RWPE2 (cell line): ENCODE measurements around the gene MAP3K15.

Experiments
- ATAC-seq: fragments of 200-7000 bp; cut with Tn5 transposase; 3 replicates; pipeline ENCODE4 v1.9.1; 2021; ENCODE audit warnings: low read depth
- DNase-seq: peaks from one replicate; pipeline ENCODE4 v3.0.0-alpha.2; 2020; ENCODE audit warnings: low spot score
- H3K27ac ChIP-seq: fragments of 450-650 bp; 2 replicates; pipeline ENCODE4 v1.5.1; 2017; ENCODE audit warnings: mild to moderate bottlenecking; ENCODE audit not compliant: poor library complexity, severe bottlenecking
- H3K27me3 ChIP-seq: fragments of 250-450 bp; sonication (Bioruptor Pico); 2 replicates; pipeline ENCODE4 v1.5.1; 2021; ENCODE audit warnings: mild to moderate bottlenecking, moderate library complexity; ENCODE audit not compliant: insufficient read depth, poor library complexity, severe bottlenecking
- H3K36me3 ChIP-seq: fragments of 250-450 bp; sonication (Bioruptor Pico); 2 replicates; pipeline ENCODE4 v1.5.1; 2020; ENCODE audit warnings: low read depth, mild to moderate bottlenecking, moderate library complexity
- H3K4me1 ChIP-seq: fragments of 250-450 bp; sonication (Bioruptor Pico); 2 replicates; pipeline ENCODE4 v1.5.1; 2021; ENCODE audit warnings: mild to moderate bottlenecking, moderate library complexity; ENCODE audit not compliant: insufficient read depth, poor library complexity, severe bottlenecking
- H3K4me3 ChIP-seq: fragments of 250-450 bp; sonication (Bioruptor Pico); 2 replicates; pipeline ENCODE4 v1.5.1; 2021; ENCODE audit warnings: mild to moderate bottlenecking, moderate library complexity; ENCODE audit not compliant: severe bottlenecking
- H3K9me3 ChIP-seq: fragments of 250-450 bp; sonication (Bioruptor Pico); 2 replicates; pipeline ENCODE4 v1.5.1; 2021; ENCODE audit warnings: mild to moderate bottlenecking, moderate library complexity; ENCODE audit not compliant: severe bottlenecking
- TF ChIP-seq, protein P1 (sequence below): fragments of 450-650 bp; IDR thresholded peaks from one replicate; pipeline ENCODE4 v1.5.1; 2017; ENCODE audit warnings: mild to moderate bottlenecking, moderate library complexity; ENCODE audit not compliant: poor library complexity, severe bottlenecking

The MAP3K15 gene

DNA sequence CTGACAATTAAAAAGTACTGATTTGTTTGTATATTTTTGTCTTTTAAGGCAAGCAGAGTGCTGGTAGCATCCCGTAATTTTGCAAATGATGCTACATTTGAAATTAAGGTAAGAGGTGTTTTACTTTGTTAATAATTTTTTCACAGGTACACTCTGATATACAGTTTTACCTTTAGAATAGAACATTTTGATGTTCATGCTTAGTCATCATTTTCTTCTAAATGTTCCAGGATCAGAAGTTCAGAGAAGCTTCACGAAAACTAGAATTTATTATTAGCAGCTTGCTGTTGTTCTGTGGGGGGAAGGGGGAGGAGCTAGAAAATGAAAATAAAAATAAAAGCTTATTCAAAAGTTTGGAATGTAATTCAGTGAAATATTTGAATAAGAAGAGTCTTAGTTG lies 166.0 kb downstream of the MAP3K15 start:
- no peak for DNase-seq
- Histone ChIP-seq H3K36me3 (peaks cover 31% of the 10 kb centered on the region), H3K27me3 (no peaks in the 10 kb centered on the region), H3K9me3 (no peaks in the 10 kb centered on the region), H3K4me1 (no peaks in the 10 kb centered on the region), H3K27ac (no peak overlapping the region), H3K4me3 (no peak overlapping the region)
- ATAC-seq, result no peak
- TF ChIP-seq, protein P1, sequence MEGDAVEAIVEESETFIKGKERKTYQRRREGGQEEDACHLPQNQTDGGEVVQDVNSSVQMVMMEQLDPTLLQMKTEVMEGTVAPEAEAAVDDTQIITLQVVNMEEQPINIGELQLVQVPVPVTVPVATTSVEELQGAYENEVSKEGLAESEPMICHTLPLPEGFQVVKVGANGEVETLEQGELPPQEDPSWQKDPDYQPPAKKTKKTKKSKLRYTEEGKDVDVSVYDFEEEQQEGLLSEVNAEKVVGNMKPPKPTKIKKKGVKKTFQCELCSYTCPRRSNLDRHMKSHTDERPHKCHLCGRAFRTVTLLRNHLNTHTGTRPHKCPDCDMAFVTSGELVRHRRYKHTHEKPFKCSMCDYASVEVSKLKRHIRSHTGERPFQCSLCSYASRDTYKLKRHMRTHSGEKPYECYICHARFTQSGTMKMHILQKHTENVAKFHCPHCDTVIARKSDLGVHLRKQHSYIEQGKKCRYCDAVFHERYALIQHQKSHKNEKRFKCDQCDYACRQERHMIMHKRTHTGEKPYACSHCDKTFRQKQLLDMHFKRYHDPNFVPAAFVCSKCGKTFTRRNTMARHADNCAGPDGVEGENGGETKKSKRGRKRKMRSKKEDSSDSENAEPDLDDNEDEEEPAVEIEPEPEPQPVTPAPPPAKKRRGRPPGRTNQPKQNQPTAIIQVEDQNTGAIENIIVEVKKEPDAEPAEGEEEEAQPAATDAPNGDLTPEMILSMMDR, result no peak

DNA sequence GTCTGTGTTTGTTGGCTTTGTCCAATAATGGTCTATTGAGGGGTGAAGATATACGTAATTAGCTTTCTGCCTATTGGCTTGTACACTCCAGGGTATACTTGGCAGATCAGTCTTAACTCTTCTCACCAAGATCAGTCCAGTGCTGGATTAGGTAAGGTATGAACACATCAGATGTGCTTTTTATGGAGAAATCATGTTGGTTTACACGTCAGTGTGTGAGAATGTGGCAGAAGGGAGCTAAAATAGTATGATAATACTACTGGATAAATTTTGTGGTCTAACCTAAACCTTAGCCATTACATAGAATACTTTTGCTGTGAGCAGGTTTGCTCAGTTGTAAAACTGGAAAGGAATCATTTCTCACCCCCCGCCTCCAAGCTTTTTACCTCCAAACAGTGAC lies 167.4 kb downstream of the MAP3K15 start:
- H3K27me3 ChIP-seq, result no peaks in the 10 kb centered on the region
- H3K4me1 ChIP-seq, result no peaks in the 10 kb centered on the region
- H3K4me3 ChIP-seq, result no peak overlapping the region
- H3K36me3 ChIP-seq, result peaks cover 25% of the 10 kb centered on the region
- no peak for DNase-seq
- no peaks in the 10 kb centered on the region for H3K9me3 ChIP-seq
- no peak for ATAC-seq
- TF ChIP-seq, protein P1, result no peak
- no peak overlapping the region for H3K27ac ChIP-seq

DNA sequence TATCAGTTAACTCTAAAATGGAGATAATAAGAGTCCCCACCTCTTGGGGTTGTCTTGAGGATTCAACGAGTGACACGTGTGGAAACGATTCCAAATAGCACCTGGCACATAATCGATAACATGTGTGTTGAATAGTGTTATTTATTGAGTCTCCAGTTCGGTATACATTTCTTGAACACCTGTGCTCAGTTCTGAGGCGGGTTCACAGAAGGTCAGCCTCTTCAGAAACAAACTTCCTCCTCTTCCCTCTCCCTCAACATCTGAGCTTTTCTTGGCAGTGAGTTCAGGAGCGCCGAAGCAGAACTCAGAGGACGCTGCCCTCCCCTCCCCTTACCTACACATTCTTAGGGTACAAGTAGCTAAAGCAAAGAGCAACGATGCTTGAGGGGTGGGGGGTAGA lies 170.6 kb downstream of the MAP3K15 start:
- Histone ChIP-seq H3K27me3 (no peaks in the 10 kb centered on the region), H3K9me3 (no peaks in the 10 kb centered on the region), H3K4me3 (peak overlapping the region; percentile 89), H3K27ac (no peak overlapping the region), H3K36me3 (peaks cover 5% of the 10 kb centered on the region), H3K4me1 (no peaks in the 10 kb centered on the region)
- ATAC-seq (no peak), DNase-seq (no peak)
- TF ChIP-seq, protein P1, result no peak

DNA sequence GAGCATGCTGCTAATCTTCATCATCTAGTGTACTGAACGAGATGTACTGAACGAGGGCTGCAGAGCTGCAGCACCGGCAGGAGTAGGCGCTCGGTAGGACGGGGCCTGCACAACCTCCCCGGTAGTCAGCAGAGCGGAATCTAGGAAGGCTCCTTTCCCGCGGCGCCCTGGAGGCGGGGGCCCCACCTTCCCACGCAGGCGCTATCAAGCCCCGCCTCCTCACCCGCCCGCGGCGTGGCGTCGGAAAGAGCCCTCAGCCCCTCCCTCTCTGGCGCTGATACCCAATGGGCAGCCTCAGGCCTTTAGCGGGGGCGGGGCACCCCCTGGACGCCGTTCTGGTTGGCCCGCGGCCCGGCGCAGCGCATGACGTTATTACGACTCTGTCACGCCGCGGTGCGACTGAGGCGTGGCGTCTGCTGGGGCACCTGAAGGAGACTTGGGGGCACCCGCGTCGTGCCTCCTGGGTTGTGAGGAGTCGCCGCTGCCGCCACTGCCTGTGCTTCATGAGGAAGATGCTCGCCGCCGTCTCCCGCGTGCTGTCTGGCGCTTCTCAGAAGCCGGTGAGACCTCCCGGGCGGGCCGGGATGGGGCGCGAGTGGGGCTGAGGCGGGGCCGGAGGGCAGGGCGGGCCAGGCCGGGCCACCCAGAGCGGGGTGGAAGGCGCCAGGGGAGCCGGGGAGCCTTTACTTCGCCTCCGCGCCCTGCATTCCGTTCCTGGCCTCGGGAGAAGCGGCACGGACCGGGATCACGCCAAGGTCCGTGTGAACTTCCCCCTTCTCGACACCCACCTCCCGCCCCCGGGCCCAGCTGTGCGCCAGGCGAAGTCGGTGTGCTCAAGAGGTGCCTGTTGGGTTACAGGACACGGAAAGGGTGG lies 171.5 kb downstream of the MAP3K15 start, which contains the start of gene PDHA1:
Gene PDHA1 (plus strand): TSS at position 393 of the 874 bp plus-strand sequence. CDS start 111 bp downstream, at position 504.
- no peaks in the 10 kb centered on the region; the same call in 1 of the 2 replicates for H3K36me3 ChIP-seq
- peak within 1 kb of the TSS; percentile 89 for H3K4me3 ChIP-seq
- peak; percentile 89 for ATAC-seq
- H3K27me3 ChIP-seq, result no peaks in the 10 kb centered on the region
- H3K9me3 ChIP-seq, result no peaks in the 10 kb centered on the region
- DNase-seq, result peak; percentile 89
- no peaks in the 10 kb centered on the region for H3K4me1 ChIP-seq
- peak within 1 kb of the TSS; percentile 18 for H3K27ac ChIP-seq
- TF ChIP-seq, protein P1, result no peak

DNA sequence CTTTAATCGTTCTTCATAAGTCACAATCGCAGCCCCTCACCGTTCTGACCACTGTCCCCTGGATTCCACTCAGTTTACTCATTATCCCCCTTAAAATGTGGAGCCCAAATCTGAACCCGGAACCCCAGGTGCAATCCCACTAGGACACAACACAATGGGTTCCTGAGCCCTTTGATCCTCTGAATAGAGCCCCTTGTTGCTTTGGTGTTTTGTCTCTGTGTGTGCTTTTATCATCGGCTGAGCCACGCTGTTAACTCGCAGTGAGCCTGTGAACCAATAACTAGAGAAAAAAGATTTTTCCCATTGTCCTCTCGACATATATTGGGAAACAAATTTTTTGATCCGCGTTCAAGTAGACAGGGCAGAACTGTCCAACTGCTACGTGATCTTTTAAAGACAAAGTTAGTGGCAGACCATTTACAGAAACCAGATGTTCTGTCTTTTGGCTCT lies 172.2 kb downstream of the MAP3K15 start:
- no peaks in the 10 kb centered on the region for H3K9me3 ChIP-seq
- no peaks in the 10 kb centered on the region for H3K36me3 ChIP-seq
- TF ChIP-seq, protein P1, result no peak
- H3K27me3 ChIP-seq, result no peaks in the 10 kb centered on the region
- no peaks in the 10 kb centered on the region for H3K4me1 ChIP-seq
- peak overlapping the region; percentile 89 for H3K4me3 ChIP-seq
- DNase-seq (no peak), ATAC-seq (no peak)
- no peak overlapping the region for H3K27ac ChIP-seq
